Fibroblast of villous mesenchyme (primary cell): ENCODE results near the gene LHFPL3. TPM values are rescaled to one million over a fixed set of nuclear protein-coding genes. Genes with fewer than 3 reads are reported as not detected.

ENCODE experiments used
- DNase-seq: peaks from one replicate; pipeline ENCODE4 v3.0.0-alpha.2; 2010; ENCODE audit warnings: low read depth
- H3K4me3 ChIP-seq: 2 replicates; pipeline ENCODE4 v1.5.1; 2011; ENCODE audit warnings: low read depth, mild to moderate bottlenecking, low read length
- total RNA-seq: library from RNA; depleted of rRNA; stranded (reverse); fragments of >200 nt; gene quantifications from 2 replicates; pipeline ENCODE4 v1.2.3, GENCODE V29; 2012
- TF ChIP-seq, protein P1 (sequence below): IDR thresholded peaks from 2 replicates; pipeline ENCODE4 v1.5.1; 2012; ENCODE audit warnings: low read depth, mild to moderate bottlenecking, low read length; ENCODE audit not compliant: insufficient read depth

The LHFPL3 gene
- total RNA-seq, 1 donor = not detected

DNA sequence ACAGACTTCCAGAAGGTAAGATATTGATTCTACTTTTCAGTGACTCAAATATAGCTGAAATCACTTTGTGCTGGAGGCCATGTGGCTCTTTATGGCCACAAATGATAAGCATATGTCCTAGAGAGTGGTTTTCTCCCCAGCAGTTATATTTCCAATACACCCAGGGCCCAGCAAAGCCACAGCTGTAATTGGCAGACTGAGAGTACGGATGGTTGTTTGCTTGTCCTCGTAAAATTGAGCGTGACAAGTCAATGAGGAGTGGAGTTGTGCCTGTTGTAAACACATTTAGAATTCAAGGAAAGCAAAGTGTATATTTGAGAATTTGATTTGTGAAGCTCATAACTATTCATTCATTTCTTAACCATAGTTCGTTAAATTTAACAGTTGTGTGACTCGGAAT lies 201.8 kb downstream of the LHFPL3 start:
- TF ChIP-seq, protein P1, sequence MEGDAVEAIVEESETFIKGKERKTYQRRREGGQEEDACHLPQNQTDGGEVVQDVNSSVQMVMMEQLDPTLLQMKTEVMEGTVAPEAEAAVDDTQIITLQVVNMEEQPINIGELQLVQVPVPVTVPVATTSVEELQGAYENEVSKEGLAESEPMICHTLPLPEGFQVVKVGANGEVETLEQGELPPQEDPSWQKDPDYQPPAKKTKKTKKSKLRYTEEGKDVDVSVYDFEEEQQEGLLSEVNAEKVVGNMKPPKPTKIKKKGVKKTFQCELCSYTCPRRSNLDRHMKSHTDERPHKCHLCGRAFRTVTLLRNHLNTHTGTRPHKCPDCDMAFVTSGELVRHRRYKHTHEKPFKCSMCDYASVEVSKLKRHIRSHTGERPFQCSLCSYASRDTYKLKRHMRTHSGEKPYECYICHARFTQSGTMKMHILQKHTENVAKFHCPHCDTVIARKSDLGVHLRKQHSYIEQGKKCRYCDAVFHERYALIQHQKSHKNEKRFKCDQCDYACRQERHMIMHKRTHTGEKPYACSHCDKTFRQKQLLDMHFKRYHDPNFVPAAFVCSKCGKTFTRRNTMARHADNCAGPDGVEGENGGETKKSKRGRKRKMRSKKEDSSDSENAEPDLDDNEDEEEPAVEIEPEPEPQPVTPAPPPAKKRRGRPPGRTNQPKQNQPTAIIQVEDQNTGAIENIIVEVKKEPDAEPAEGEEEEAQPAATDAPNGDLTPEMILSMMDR = no peak
- no peak overlapping the region for H3K4me3 ChIP-seq
- no peak for DNase-seq

GRCh38 chr7:104534149-104534548 lies 205.7 kb downstream of the LHFPL3 start:
- TF ChIP-seq, protein P1 = no peak
- DNase-seq = no peak

DNA sequence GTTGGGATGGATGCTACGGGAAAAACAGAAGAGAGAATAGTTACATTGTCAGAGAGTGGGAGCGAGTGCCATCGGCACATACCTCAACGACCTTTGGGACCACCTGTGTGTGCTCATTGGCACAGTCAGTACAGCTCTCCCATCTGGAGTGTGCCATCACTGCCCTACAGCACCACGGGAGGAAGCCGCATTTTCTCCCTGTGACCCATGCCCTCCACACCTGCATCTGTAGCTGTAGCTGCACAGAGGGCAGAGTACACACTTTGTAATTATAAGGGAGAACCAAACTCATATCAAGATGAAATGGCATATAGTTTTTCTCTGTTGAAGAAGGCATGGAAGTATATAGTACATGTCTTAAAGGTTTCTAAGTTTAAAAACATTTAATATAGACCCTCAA lies 207.4 kb downstream of the LHFPL3 start:
- TF ChIP-seq, protein P1 = no peak
- H3K4me3 ChIP-seq = no peak overlapping the region
- DNase-seq = no peak

More at GRCh38 chr7:104534149-104534548, 205.7 kb downstream of the LHFPL3 start:
- H3K4me3 ChIP-seq = no peak overlapping the region

DNA sequence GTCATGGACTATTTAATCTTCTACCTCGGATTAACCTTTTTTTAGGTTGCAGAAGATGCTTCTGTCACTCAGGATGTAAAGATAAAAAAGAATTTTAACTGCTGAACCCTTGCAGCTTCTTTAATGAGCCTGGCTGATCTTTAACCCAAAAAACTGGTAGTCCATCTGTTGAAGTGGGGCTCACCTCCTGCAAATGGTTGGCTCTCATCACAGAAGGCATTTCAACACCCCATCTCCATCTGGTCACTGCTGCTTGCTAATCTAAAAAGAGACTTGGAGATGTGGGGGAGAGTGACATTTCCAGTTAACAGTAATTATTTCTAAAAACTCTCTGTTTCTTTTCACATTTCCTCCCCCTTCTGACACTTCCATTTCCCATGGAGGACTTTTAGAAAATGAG lies 208.6 kb downstream of the LHFPL3 start:
- TF ChIP-seq, protein P1 = no peak
- no peak for DNase-seq
- no peak overlapping the region for H3K4me3 ChIP-seq

GRCh38 chr7:104538152-104538551 lies 209.7 kb downstream of the LHFPL3 start:
- TF ChIP-seq, protein P1 = no peak
- DNase-seq = no peak
- H3K4me3 ChIP-seq = no peak overlapping the region

DNA sequence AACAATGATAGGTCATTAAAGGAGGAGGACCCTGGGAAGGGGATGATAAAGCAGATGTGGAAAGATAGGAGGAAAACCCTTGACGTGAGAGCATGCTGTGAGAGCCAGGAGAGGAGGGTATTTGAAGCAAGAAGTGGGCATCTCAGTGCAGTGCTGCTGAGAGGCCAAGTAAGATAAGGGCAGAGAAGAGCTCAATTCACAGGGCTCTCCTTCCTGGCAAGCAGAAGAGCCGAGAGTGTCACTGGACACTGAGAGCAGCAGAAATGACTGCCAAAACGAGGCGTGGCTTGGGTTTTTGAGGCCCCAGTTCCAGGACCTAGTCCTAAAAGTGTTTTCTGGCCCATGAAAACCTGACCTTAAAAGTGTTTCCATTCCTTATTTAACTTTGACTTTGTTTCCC lies 213.5 kb downstream of the LHFPL3 start:
- no peak for DNase-seq
- TF ChIP-seq, protein P1 = no peak
- no peak overlapping the region for H3K4me3 ChIP-seq

GRCh38 chr7:104548861-104549260 lies 220.5 kb downstream of the LHFPL3 start:
- TF ChIP-seq, protein P1 = no peak
- no peak overlapping the region for H3K4me3 ChIP-seq
- DNase-seq = no peak
